GM23338 (cell line): ENCODE measurements around the gene OR8B2. TPM values are rescaled to one million over a fixed set of nuclear protein-coding genes. Genes with fewer than 3 reads are reported as not detected.

ENCODE experiments used
- ATAC-seq: fragments of 200-7000 bp; cut with Tn5 transposase; 3 replicates; pipeline ENCODE4 v1.9.1; 2020
- DNase-seq: peaks from one replicate; pipeline ENCODE4 v3.0.0-alpha.2; 2015; ENCODE audit warnings: low spot score
- H2AFZ ChIP-seq: fragments of 200-600 bp; sonication (generic); 2 replicates; pipeline ENCODE4 v1.8.0; 2016; ENCODE audit warnings: antibody characterized with exemption, mild to moderate bottlenecking, moderate library complexity
- H3F3A ChIP-seq: fragments of 200-600 bp; sonication (generic); replicated peaks from 2 replicates; pipeline ENCODE4 v1.8.0; 2017; ENCODE audit warnings: antibody characterized with exemption, mixed run types, low read depth
- H3K27ac ChIP-seq: fragments of 200-600 bp; sonication (generic); 2 replicates; pipeline ENCODE4 v1.6.1; 2016; ENCODE audit warnings: low read depth
- H3K27me3 ChIP-seq: fragments of 200-600 bp; sonication (generic); 2 replicates; pipeline ENCODE4 v1.8.0; 2016; ENCODE audit warnings: mild to moderate bottlenecking, mixed run types, moderate library complexity; ENCODE audit not compliant: insufficient read depth
- H3K36me3 ChIP-seq: fragments of 200-600 bp; sonication (generic); 2 replicates; pipeline ENCODE4 v1.8.0; 2016; ENCODE audit warnings: mild to moderate bottlenecking; ENCODE audit not compliant: insufficient read depth
- H3K4me1 ChIP-seq: fragments of 200-600 bp; sonication (generic); 2 replicates; pipeline ENCODE4 v1.8.0; 2016; ENCODE audit warnings: mild to moderate bottlenecking, moderate library complexity; ENCODE audit not compliant: insufficient read depth
- H3K4me2 ChIP-seq: fragments of 200-600 bp; sonication (generic); 2 replicates; pipeline ENCODE4 v1.7.1; 2017; ENCODE audit warnings: mixed run types
- H3K4me3 ChIP-seq: fragments of 200-600 bp; sonication (generic); 2 replicates; pipeline ENCODE4 v1.6.1; 2016; ENCODE audit warnings: mixed run types
- H3K79me2 ChIP-seq: fragments of 200-600 bp; sonication (generic); replicated peaks from 2 replicates; pipeline ENCODE4 v1.8.0; 2017; ENCODE audit warnings: mild to moderate bottlenecking; ENCODE audit not compliant: insufficient read depth
- H3K9me2 ChIP-seq: fragments of 200-600 bp; sonication (generic); 2 replicates; pipeline ENCODE4 v1.8.0; 2017; ENCODE audit not compliant: insufficient read depth
- H4K20me1 ChIP-seq: fragments of 200-600 bp; sonication (generic); replicated peaks from 2 replicates; pipeline ENCODE4 v1.8.0; 2017; ENCODE audit warnings: mild to moderate bottlenecking; ENCODE audit not compliant: insufficient read depth
- H3K27ac Mint-ChIP-seq: 2 replicates; pipeline ENCODE4 v1.8.0; 2020; ENCODE audit warnings: inconsistent platforms, mild to moderate bottlenecking, moderate library complexity, mixed read lengths
- H3K27me3 Mint-ChIP-seq: 3 replicates; pipeline ENCODE4 v1.8.0; 2022; ENCODE audit warnings: low read depth, mild to moderate bottlenecking, moderate library complexity, mixed read lengths, inconsistent platforms; ENCODE audit not compliant: insufficient read depth, poor library complexity
- H3K36me3 Mint-ChIP-seq: 3 replicates; pipeline ENCODE4 v1.8.0; 2021; ENCODE audit warnings: low read depth, mild to moderate bottlenecking, inconsistent platforms, moderate library complexity, mixed read lengths
- H3K4me1 Mint-ChIP-seq: 3 replicates; pipeline ENCODE4 v1.8.0; 2020; ENCODE audit warnings: mild to moderate bottlenecking, inconsistent platforms, mixed read lengths
- H3K4me3 Mint-ChIP-seq: 3 replicates; pipeline ENCODE4 v1.8.0; 2021; ENCODE audit warnings: moderate library complexity, mild to moderate bottlenecking, inconsistent platforms, mixed read lengths
- H3K9me3 Mint-ChIP-seq: 3 replicates; pipeline ENCODE4 v1.8.0; 2020; ENCODE audit warnings: moderate library complexity, mild to moderate bottlenecking, inconsistent platforms, mixed read lengths
- CREB1 ChIP-seq: fragments of 250-450 bp; sonication (Bioruptor Pico); IDR thresholded peaks from 2 replicates; pipeline ENCODE4 v1.5.0; 2020; ENCODE audit warnings: low read depth, mild to moderate bottlenecking, moderate library complexity
- CTCF ChIP-seq, 2 experiments: fragments of 200-600 bp in 1 of 2; sonication (generic) in 1 of 2; conservative IDR thresholded peaks; 2 replicates each; pipeline versions ENCODE4 v1.5.1 to v1.6.1; 2016 to 2017; ENCODE audit warnings: antibody characterized with exemption in 2 of 2, low read depth in 2 of 2, mild to moderate bottlenecking in 2 of 2, moderate library complexity in 1 of 2
- ETS1 ChIP-seq: IDR thresholded peaks from 2 replicates; pipeline ENCODE4 v1.6.1; 2016; ENCODE audit warnings: antibody characterized with exemption
- EZH2 ChIP-seq: fragments of 200-600 bp; sonication (generic); IDR thresholded peaks from one replicate; pipeline ENCODE4 v1.8.0; 2017; ENCODE audit warnings: antibody characterized with exemption, mild to moderate bottlenecking, low read depth; ENCODE audit not compliant: unreplicated experiment
- EZH2phosphoT487 ChIP-seq: fragments of 200-600 bp; sonication (generic); IDR thresholded peaks from one replicate; pipeline ENCODE4 v1.8.1; 2018; ENCODE audit warnings: antibody characterized with exemption; ENCODE audit not compliant: unreplicated experiment
- JUNB ChIP-seq: IDR thresholded peaks from one replicate; pipeline ENCODE4 v1.6.1; 2016; ENCODE audit warnings: antibody characterized with exemption; ENCODE audit not compliant: unreplicated experiment
- NANOG ChIP-seq: IDR thresholded peaks from 2 replicates; pipeline ENCODE4 v1.6.1; 2016; ENCODE audit warnings: antibody characterized with exemption, borderline replicate concordance
- POLR2AphosphoS5 ChIP-seq: IDR thresholded peaks from 2 replicates; pipeline ENCODE4 v1.6.1; 2016; ENCODE audit warnings: antibody characterized with exemption, low read depth
- REST ChIP-seq: IDR thresholded peaks from one replicate; pipeline ENCODE4 v1.6.1; 2018; ENCODE audit warnings: antibody characterized with exemption; ENCODE audit not compliant: unreplicated experiment
- STAT1 ChIP-seq: IDR thresholded peaks from one replicate; pipeline ENCODE4 v1.6.1; 2016; ENCODE audit warnings: antibody characterized with exemption; ENCODE audit not compliant: unreplicated experiment
- ZNF114 ChIP-seq: fragments of 250-450 bp; sonication (Bioruptor Pico); IDR thresholded peaks from 2 replicates; pipeline ENCODE4 v1.5.0; 2020; ENCODE audit warnings: mild to moderate bottlenecking, moderate library complexity
- ZNF331 ChIP-seq: fragments of 250-450 bp; sonication (Bioruptor Pico); IDR thresholded peaks from 2 replicates; pipeline ENCODE4 v1.5.0; 2020; ENCODE audit warnings: low read depth, mild to moderate bottlenecking, moderate library complexity
- ZNF462 ChIP-seq: fragments of 250-450 bp; sonication (Bioruptor Pico); IDR thresholded peaks from 2 replicates; pipeline ENCODE4 v1.5.0; 2020; ENCODE audit warnings: mild to moderate bottlenecking, moderate library complexity
- polyA plus RNA-seq: library from polyadenylated mRNA; unstranded; fragments of >200 nt; fragmentation: Nextera tagmentation; extraction: Ambion mirVana; gene quantifications from 2 replicates; pipeline ENCODE4 v1.2.1, GENCODE V29; 2016
- total RNA-seq: library from RNA; depleted of rRNA; stranded (reverse); fragments of >200 nt; shearing (Covaris generic); gene quantifications from 2 replicates; pipeline ENCODE4 v1.2.3, GENCODE V29; 2014

Gene OR8B2
- total and polyA plus RNA-seq, 2 experiments from 2014 or later = not detected

GRCh38 chr11:124380585-124380984 is 3.7 kb downstream of the OR8B2 start:
- no peaks in the 10 kb centered on the region for H4K20me1 ChIP-seq
- Mint-ChIP-seq H3K27me3 (peaks cover 2% of the 10 kb centered on the region), H3K27ac (no peak overlapping the region), H3K4me3 (no peak overlapping the region), H3K9me3 (no peaks in the 10 kb centered on the region), H3K36me3 (no peaks in the 10 kb centered on the region), H3K4me1 (no peaks in the 10 kb centered on the region)
- H3K79me2 ChIP-seq = no peaks in the 10 kb centered on the region
- no peak overlapping the region for H3K27ac ChIP-seq
- no peaks in the 10 kb centered on the region for H3F3A ChIP-seq
- no peak for DNase-seq
- no peaks in the 10 kb centered on the region for H3K36me3 ChIP-seq
- H3K4me2 ChIP-seq = no peak overlapping the region
- no peaks in the 10 kb centered on the region for H3K27me3 ChIP-seq
- ATAC-seq = no peak
- H3K4me3 ChIP-seq = no peak overlapping the region
- peaks cover 2% of the 10 kb centered on the region; the same call in 1 of the 2 replicates for H3K9me2 ChIP-seq
- H2AFZ ChIP-seq = no peak overlapping the region
- no peaks in the 10 kb centered on the region for H3K4me1 ChIP-seq
- TF ChIP-seq ZNF462 (CRISPR knock-in tag) (no peak), REST (no peak), EZH2 (no peak), NANOG (no peak), CREB1 (CRISPR knock-in tag) (no peak), POLR2AphosphoS5 (no peak), CTCF (conservative IDR thresholded peaks at IDR 0.05; ENCODE audit: low read depth in 2 of 2) (no peak), ZNF331 (no peak), STAT1 (no peak), EZH2phosphoT487 (no peak), ZNF114 (CRISPR knock-in tag) (no peak), ETS1 (no peak), JUNB (no peak)
